Endodermal cell (in vitro differentiated cells): ENCODE data around the gene ACVR1B. TPM values are rescaled to one million over a fixed set of nuclear protein-coding genes. Genes with fewer than 3 reads are reported as not detected.

Experiments
- DNase-seq: peaks from one replicate; pipeline ENCODE4 v3.0.0-alpha.2; 2017
- H3K27ac ChIP-seq: 2 replicates; pipeline ENCODE4 v1.5.1; 2013; ENCODE audit warnings: mild to moderate bottlenecking, low read depth, low read length, moderate library complexity
- H3K27me3 ChIP-seq: 2 replicates; pipeline ENCODE4 v1.6.1; 2013; ENCODE audit warnings: mild to moderate bottlenecking, low read length, moderate library complexity; ENCODE audit not compliant: insufficient read depth, control insufficient read depth, poor library complexity, severe bottlenecking
- H3K36me3 ChIP-seq: 2 replicates; pipeline ENCODE4 v1.7.0; 2013; ENCODE audit warnings: mild to moderate bottlenecking, low read length, moderate library complexity; ENCODE audit not compliant: control insufficient read depth, insufficient read depth
- H3K4me1 ChIP-seq: one replicate; pipeline ENCODE4 v1.7.0; 2013; ENCODE audit warnings: low read length; ENCODE audit not compliant: control insufficient read depth, insufficient read depth
- H3K4me3 ChIP-seq: 2 replicates; pipeline ENCODE4 v1.5.1; 2013; ENCODE audit warnings: mild to moderate bottlenecking, low read length, moderate library complexity
- H3K9ac ChIP-seq: 2 replicates; pipeline ENCODE4 v1.6.1; 2013; ENCODE audit warnings: mild to moderate bottlenecking, low read length, moderate library complexity; ENCODE audit not compliant: poor library complexity, severe bottlenecking; ENCODE audit errors: extremely low read depth
- H3K9me3 ChIP-seq: 2 replicates; pipeline ENCODE4 v1.6.1; 2013; ENCODE audit warnings: mild to moderate bottlenecking, low read length, moderate library complexity; ENCODE audit not compliant: control insufficient read depth
- H3K27ac Mint-ChIP-seq: 2 replicates; pipeline ENCODE4 v1.8.0; 2020; ENCODE audit warnings: mixed read lengths
- H3K27me3 Mint-ChIP-seq: 2 replicates; pipeline ENCODE4 v1.8.0; 2021; ENCODE audit warnings: mild to moderate bottlenecking, mixed read lengths; ENCODE audit not compliant: insufficient read depth
- H3K36me3 Mint-ChIP-seq: 2 replicates; pipeline ENCODE4 v1.8.0; 2020; ENCODE audit warnings: low read depth, mixed read lengths
- H3K4me1 Mint-ChIP-seq: 2 replicates; pipeline ENCODE4 v1.8.0; 2020; ENCODE audit warnings: mixed read lengths
- H3K4me3 Mint-ChIP-seq: 2 replicates; pipeline ENCODE4 v1.8.0; 2020; ENCODE audit warnings: mild to moderate bottlenecking, moderate library complexity, mixed read lengths
- H3K9me3 Mint-ChIP-seq: 2 replicates; pipeline ENCODE4 v1.8.0; 2020; ENCODE audit warnings: mild to moderate bottlenecking, mixed read lengths
- WGBS, 2 experiments: methylation state at CpG; one replicate each; pipeline versions ENCODE4 v1.1.5 to v1.1.7; 2013; ENCODE audit warnings: missing lambda C conversion rate in 2 of 2, mixed read lengths in 1 of 2; ENCODE audit not compliant: insufficient coverage in 1 of 2, insufficient read length in 1 of 2; 5-methylcytosine and 5-hydroxymethylcytosine counted together
- total RNA-seq, 2 donors: library from RNA; stranded (reverse); fragmentation: NEBNext Ultra II Directional in 1 of 2; extraction: Animal tissue kit (Norgen Biotek cat#: 25700) in 1 of 2; gene quantifications; 2 replicates in 1 of 2; 3 replicates in 1 of 2; pipeline ENCODE4 v1.2.1, GENCODE V29; 2021
- TF ChIP-seq, protein P1 (sequence below): fragments of 200-600 bp; sonication (generic); conservative IDR thresholded peaks from 2 replicates; pipeline ENCODE4 v1.5.0; 2021; ENCODE audit warnings: antibody characterized with exemption, mild to moderate bottlenecking

The ACVR1B gene
- total RNA-seq, 2 donors from 2014 or later = 48.6 to 59.3 TPM

DNA sequence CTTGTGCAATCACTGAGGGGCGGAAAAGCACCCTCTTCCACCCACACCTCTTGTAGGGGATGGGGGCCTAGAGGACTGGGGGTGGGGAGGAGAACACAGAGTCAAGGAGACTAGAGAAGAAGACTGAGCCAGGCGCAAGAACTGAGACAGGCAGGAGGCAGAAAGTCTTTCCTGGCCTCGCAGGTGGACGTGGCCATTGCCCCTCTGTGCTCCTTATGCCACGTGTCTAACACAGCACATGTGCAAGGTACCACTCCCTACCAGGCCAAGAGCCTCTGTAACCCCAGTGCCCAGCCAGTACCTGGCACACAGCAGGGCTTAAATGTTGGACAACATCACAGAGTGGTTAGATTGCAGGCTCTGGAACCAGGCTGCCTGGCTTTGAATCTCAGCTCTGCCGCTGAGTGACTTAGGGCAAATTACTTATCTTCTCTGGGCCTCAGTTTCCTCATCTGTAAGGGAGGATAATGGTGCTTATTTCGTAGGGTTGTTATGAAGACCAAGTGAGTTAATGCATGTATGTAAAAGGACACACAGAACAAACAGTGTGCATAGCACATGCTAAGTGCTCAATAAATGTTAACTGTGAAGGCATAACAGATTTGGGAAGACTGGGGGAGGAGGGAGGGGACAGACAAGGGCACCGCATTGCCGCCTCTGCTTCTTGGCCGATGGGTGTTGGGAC lies 53.9 kb downstream of the ACVR1B start:
- no peak overlapping the region for H3K4me3 ChIP-seq
- no peak overlapping the region for H3K27ac Mint-ChIP-seq

DNA sequence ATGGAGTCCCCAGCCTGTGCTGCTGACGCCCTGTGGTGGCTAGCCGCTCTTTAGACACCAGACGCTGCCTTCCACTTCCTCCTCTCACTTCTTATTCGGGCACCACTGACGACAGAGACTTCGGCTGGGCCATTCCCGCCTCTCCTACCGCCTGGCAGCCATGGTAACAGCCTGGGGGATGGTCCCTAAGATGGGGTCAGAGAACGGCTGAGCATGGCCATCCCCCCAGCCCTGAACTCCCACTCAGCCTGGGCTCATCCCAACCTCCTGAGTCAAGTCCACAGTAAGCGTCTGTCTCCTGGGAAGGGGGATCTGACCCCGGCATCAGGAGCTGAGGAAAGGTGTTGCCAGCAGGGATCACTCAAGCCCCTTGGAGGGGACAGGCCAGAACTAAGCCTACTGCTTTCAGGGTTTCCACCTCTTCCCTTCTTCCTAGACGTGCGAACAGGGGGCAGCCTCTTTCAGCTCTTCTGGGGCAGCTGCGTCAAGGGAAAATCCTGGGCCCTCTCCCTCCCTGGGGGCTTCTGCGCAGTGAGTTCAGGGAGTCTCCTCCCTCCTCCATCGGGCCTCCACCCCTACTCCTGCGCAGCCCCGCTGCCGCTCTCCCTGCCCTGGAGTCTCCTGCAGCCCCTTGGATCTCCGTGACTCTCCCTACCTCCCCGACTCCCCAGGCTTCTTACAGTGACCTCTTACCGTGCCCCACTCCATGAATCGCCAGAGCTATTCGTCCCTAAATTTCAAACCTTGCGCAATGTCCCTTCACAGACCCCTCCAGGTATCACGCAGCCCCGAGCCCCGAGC lies 54.6 kb downstream of the ACVR1B start:
- H3K9me3 Mint-ChIP-seq = no peaks in the 10 kb centered on the region
- Histone ChIP-seq H3K4me3 (peak overlapping the region; percentile 62), H3K9ac (no peak overlapping the region), H3K9me3 (no peaks in the 10 kb centered on the region), H3K4me1 (peaks cover 8% of the 10 kb centered on the region), H3K27ac (no peak overlapping the region), H3K36me3 (no peaks in the 10 kb centered on the region), H3K27me3 (peaks cover 50% of the 10 kb centered on the region)
- WGBS, 2 experiments = 16 to 30% methylated on average over 10 to 28 of the region's 28 CpGs
- peaks cover 16% of the 10 kb centered on the region for H3K4me1 Mint-ChIP-seq
- H3K4me3 Mint-ChIP-seq = peak overlapping the region; percentile 66
- H3K27me3 Mint-ChIP-seq = peaks cover 51% of the 10 kb centered on the region
- H3K36me3 Mint-ChIP-seq = peaks cover 6% of the 10 kb centered on the region
- DNase-seq = peak; percentile 86
- TF ChIP-seq, protein P1, sequence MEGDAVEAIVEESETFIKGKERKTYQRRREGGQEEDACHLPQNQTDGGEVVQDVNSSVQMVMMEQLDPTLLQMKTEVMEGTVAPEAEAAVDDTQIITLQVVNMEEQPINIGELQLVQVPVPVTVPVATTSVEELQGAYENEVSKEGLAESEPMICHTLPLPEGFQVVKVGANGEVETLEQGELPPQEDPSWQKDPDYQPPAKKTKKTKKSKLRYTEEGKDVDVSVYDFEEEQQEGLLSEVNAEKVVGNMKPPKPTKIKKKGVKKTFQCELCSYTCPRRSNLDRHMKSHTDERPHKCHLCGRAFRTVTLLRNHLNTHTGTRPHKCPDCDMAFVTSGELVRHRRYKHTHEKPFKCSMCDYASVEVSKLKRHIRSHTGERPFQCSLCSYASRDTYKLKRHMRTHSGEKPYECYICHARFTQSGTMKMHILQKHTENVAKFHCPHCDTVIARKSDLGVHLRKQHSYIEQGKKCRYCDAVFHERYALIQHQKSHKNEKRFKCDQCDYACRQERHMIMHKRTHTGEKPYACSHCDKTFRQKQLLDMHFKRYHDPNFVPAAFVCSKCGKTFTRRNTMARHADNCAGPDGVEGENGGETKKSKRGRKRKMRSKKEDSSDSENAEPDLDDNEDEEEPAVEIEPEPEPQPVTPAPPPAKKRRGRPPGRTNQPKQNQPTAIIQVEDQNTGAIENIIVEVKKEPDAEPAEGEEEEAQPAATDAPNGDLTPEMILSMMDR = no peak
- H3K27ac Mint-ChIP-seq = peak overlapping the region; percentile 76

More for the DNA sequence above, 53.9 kb downstream of the ACVR1B start:
- DNase-seq = no peak
- TF ChIP-seq, protein P1 = no peak
- Histone ChIP-seq H3K27ac (no peak overlapping the region), H3K4me1 (peaks cover 4% of the 10 kb centered on the region), H3K9ac (no peak overlapping the region), H3K9me3 (no peaks in the 10 kb centered on the region), H3K27me3 (peaks cover 50% of the 10 kb centered on the region), H3K36me3 (peaks cover 2% of the 10 kb centered on the region)
- peaks cover 13% of the 10 kb centered on the region for H3K36me3 Mint-ChIP-seq
- WGBS, 2 experiments = 89 to 95% methylated on average over 6 to 9 of the region's 10 CpGs
- H3K4me1 Mint-ChIP-seq = peaks cover 11% of the 10 kb centered on the region
- H3K4me3 Mint-ChIP-seq = no peak overlapping the region
- H3K9me3 Mint-ChIP-seq = no peaks in the 10 kb centered on the region
- H3K27me3 Mint-ChIP-seq = peaks cover 51% of the 10 kb centered on the region

DNA sequence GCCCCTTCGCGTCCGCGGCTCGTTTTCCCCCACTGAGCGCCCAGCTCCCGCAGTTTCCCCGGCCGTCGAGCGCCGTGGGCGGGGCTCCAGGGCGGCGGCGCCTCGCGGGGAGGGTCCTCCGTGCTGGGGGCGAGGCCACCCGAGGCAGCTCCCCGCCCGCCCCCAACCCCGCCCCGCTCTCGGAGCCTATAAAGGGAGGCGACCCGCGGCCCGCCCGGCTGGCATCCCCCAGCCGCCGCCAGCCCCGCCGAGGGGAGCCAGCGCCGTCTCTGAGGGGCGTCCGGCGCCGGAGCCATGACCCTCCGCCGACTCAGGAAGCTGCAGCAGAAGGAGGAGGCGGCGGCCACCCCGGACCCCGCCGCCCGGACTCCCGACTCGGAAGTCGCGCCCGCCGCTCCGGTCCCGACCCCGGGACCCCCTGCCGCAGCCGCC lies 55.2 kb downstream of the ACVR1B start, which contains the start of gene TAMALIN:
TSS of gene TAMALIN (plus strand) at position 221 of the 432 bp plus-strand sequence. CDS start at position 295, 74 bp downstream.
- peak within 1 kb of the TSS; percentile 66 for H3K4me3 Mint-ChIP-seq
- peaks cover 8% of the 10 kb centered on the region for H3K4me1 ChIP-seq
- H3K9me3 ChIP-seq = peaks cover 3% of the 10 kb centered on the region
- DNase-seq = no peak
- no peak within 1 kb of the TSS for H3K27ac ChIP-seq
- H3K9me3 Mint-ChIP-seq = no peaks in the 10 kb centered on the region
- no peaks in the 10 kb centered on the region for H3K36me3 ChIP-seq
- peaks cover 3% of the 10 kb centered on the region for H3K36me3 Mint-ChIP-seq
- peaks cover 50% of the 10 kb centered on the region for H3K27me3 ChIP-seq
- no peak within 1 kb of the TSS for H3K9ac ChIP-seq
- peaks cover 16% of the 10 kb centered on the region for H3K4me1 Mint-ChIP-seq
- WGBS, 2 experiments = 0 to 1% methylated on average over 6 to 60 of the region's 60 CpGs
- H3K27me3 Mint-ChIP-seq = peaks cover 51% of the 10 kb centered on the region
- H3K4me3 ChIP-seq = peak within 1 kb of the TSS; percentile 64
- TF ChIP-seq, protein P1 = no peak
- peak within 1 kb of the TSS; percentile 76 for H3K27ac Mint-ChIP-seq
